GM13977 (cell line): ENCODE data around the gene RAP1GAP.

Experiments
- DNase-seq: peaks from one replicate; pipeline ENCODE4 v3.0.0; 2012; ENCODE audit warnings: low spot score
- CTCF ChIP-seq: IDR thresholded peaks from 2 replicates; pipeline ENCODE4 v1.5.1; 2012; ENCODE audit warnings: mild to moderate bottlenecking, control low read depth; ENCODE audit not compliant: insufficient read depth; ENCODE audit errors: extremely low read depth, missing control alignments
- in situ Hi-C: fragments of 300-500 bp; cut with MboI; formaldehyde crosslinking; loops from one replicate; pipeline ENCODE4 v1.12.0; 2022; ENCODE audit warnings: low sequenced_read_pairs, low pct_unique_long_range_greater_than_20kb, mixed read lengths, inconsistent platforms; ENCODE audit not compliant: unreplicated experiment

RAP1GAP gene

GRCh38 chr1:21640653-21641052 lies 28.5 kb downstream of the RAP1GAP start:
- in situ Hi-C loops: no loop called here
- no peak for DNase-seq
- no peak for TF ChIP-seq CTCF

- no peak for TF ChIP-seq CTCF
- no peak for DNase-seq
- in situ Hi-C loops: no loop called here
Observed at GRCh38 chr1:21639594-21640041, 29.5 kb downstream of the RAP1GAP start.

- TF ChIP-seq CTCF: no peak
- in situ Hi-C loops: no loop called here
- DNase-seq: no peak
Observed at GRCh38 chr1:21638531-21639341, 30.4 kb downstream of the RAP1GAP start.

DNA sequence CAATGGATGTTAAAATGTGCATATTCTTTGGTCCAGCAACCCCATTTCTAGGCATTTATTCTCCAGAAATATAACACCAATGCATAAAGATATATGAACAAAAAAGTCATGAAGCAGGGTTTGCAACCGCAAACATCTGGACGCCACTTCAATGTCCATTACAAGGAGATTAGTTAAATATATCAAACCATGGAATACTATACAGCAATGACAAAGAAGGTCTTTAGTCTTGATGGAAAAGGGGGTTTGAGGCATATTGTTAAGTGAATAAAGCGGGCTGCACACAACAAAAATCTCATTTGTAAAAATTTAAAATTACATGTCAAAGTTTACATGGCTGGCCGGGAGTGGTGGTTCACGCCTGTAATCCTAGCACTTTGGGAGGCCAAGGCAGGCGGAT lies 31.6 kb downstream of the RAP1GAP start:
- TF ChIP-seq CTCF: no peak
- in situ Hi-C loops: no loop called here

DNA sequence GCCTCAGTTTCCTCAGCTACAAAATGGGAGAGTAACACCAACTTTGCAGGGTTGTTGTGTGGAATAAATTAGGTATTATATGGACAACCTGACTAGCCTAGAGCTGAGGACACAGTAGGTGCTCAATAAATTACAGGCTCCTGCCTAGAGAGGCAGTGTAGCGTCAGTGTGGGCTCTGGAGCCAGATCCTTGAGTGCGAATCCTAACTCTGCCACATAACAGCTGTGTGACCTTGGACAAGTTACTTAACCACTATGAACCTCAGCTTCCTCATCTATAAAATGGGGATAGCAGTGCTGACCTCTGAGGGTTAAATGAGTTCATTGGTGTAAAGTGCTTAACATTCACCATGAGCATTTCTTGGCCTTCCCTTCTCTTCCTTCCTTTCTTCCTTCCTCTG lies 33.1 kb downstream of the RAP1GAP start:
- DNase-seq: no peak
- no peak for TF ChIP-seq CTCF
- in situ Hi-C loops: no loop called here

More for the DNA sequence above, 31.6 kb downstream of the RAP1GAP start:
- DNase-seq: no peak

- no peak for TF ChIP-seq CTCF
- in situ Hi-C loops: no loop called here
- DNase-seq: no peak
Observed at GRCh38 chr1:21634806-21635535, 34.2 kb downstream of the RAP1GAP start.
